Skeletal muscle tissue (tissue), 4 donors: ENCODE data around the gene F2RL2. TPM values are rescaled to one million over a fixed set of nuclear protein-coding genes. Genes with fewer than 3 reads are reported as not detected.
"Not testable (repeated sequence)": the region's sequence is repeated elsewhere in the genome, so short reads cannot be mapped to it uniquely, and the experiment has no call there.

Experiments used
- H3K27ac ChIP-seq: one replicate; pipeline ENCODE4 v1.7.0; 2013; ENCODE audit warnings: mild to moderate bottlenecking, low read depth, low read length, inconsistent platforms
- H3K27me3 ChIP-seq, 3 donors: one replicate each; pipeline ENCODE4 v1.7.0; 2013; ENCODE audit warnings: low read length in 3 of 3; ENCODE audit not compliant: control insufficient read depth in 3 of 3, insufficient read depth in 3 of 3
- H3K36me3 ChIP-seq, 3 donors: one replicate each; pipeline ENCODE4 v1.7.0; 2013; ENCODE audit warnings: low read length in 3 of 3; ENCODE audit not compliant: control insufficient read depth in 3 of 3, insufficient read depth in 3 of 3
- H3K4me1 ChIP-seq, 3 donors: one replicate each; pipeline ENCODE4 v1.7.0; 2013; ENCODE audit warnings: low read length in 3 of 3, mild to moderate bottlenecking in 3 of 3; ENCODE audit not compliant: control insufficient read depth in 3 of 3, insufficient read depth in 3 of 3
- H3K4me3 ChIP-seq, 3 donors: one replicate each; pipeline ENCODE4 v1.7.0; 2013; ENCODE audit warnings: low read length in 3 of 3
- H3K9ac ChIP-seq, 3 donors: one replicate each; pipeline ENCODE4 v1.7.0; 2013; ENCODE audit warnings: low read length in 3 of 3, mild to moderate bottlenecking in 3 of 3, moderate library complexity in 2 of 3, low read depth in 1 of 3
- H3K9me3 ChIP-seq, 3 donors: one replicate each; pipeline ENCODE4 v1.7.0; 2013; ENCODE audit warnings: low read length in 3 of 3; ENCODE audit not compliant: control insufficient read depth in 3 of 3
- total RNA-seq: library from RNA; depleted of rRNA; stranded (reverse); fragments of >200 nt; gene quantifications from one replicate; pipeline ENCODE4 v1.2.3, GENCODE V29; 2014
- donor health status: Osteomylitis.

Gene F2RL2
- total RNA-seq, 1 donor from 2014 or later = under 0.01 TPM

- Histone ChIP-seq H3K36me3 (no peaks in the 10 kb centered on the region), H3K27ac (no peak overlapping the region), H3K9ac (no peak overlapping the region), H3K4me3 (no peak overlapping the region), H3K4me1 (no peaks in the 10 kb centered on the region), H3K9me3 (no peaks in the 10 kb centered on the region), H3K27me3 (no peaks in the 10 kb centered on the region)
These were observed 15.8 kb downstream of the F2RL2 start for GRCh38 chr5:76607353-76607871.

DNA sequence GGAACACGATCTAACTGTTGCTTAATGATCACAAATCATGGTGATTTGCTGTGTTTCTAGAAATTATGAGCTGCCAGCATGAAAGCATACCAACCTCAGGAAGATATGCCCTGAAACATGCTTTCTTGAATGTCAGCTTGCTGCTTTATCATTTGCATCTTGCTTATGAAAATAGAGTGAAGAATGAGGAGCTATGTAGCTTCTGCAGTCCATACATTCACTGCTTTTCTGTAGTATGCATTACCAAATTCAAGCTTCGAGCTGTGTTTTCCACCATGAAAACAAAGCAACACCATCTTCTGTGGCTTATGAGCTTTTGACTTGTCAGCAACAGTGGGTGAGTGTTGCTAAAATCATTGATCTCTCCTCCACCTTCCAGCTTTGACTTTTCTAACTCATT is 16.5 kb downstream of the F2RL2 start:
- H3K27me3 ChIP-seq = no peaks in the 10 kb centered on the region
- no peaks in the 10 kb centered on the region for H3K36me3 ChIP-seq
- H3K9me3 ChIP-seq = no peaks in the 10 kb centered on the region
- H3K4me1 ChIP-seq = no peaks in the 10 kb centered on the region
- H3K27ac ChIP-seq = no peak overlapping the region
- H3K4me3 ChIP-seq = no peak overlapping the region
- no peak overlapping the region for H3K9ac ChIP-seq

GRCh38 chr5:76604838-76605237 is 18.4 kb downstream of the F2RL2 start:
- H3K27ac ChIP-seq = no peak overlapping the region
- H3K27me3 ChIP-seq = no peaks in the 10 kb centered on the region
- H3K9me3 ChIP-seq = no peaks in the 10 kb centered on the region
- no peak overlapping the region for H3K4me3 ChIP-seq
- H3K4me1 ChIP-seq = no peaks in the 10 kb centered on the region
- H3K9ac ChIP-seq = no peak overlapping the region
- no peaks in the 10 kb centered on the region for H3K36me3 ChIP-seq

DNA sequence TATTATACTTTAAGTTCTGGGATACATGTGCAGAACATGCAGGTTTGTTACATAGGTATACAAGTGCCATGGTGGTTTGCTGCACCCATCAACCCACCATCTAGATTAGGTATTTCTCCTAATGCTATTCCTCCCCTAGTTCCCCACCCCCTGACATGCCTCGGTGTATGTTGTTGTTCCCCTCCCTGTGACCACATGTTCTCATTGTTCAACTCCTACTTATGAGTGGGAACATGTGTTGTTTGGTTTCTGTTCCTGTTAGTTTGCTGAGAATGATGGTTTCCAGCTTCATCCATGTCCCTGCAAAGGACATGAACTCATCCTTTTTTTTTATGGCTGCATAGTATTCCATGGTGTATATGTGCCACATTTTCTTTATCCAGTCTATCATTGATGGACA is 19.2 kb downstream of the F2RL2 start:
- not testable (repeated sequence) for H3K9me3 ChIP-seq, H3K4me1 ChIP-seq, H3K36me3 ChIP-seq, H3K9ac ChIP-seq, H3K27me3 ChIP-seq, H3K27ac ChIP-seq, H3K4me3 ChIP-seq

- no peaks in the 10 kb centered on the region for H3K36me3 ChIP-seq
- H3K27me3 ChIP-seq = no peaks in the 10 kb centered on the region
- H3K9ac ChIP-seq = no peak overlapping the region
- H3K4me1 ChIP-seq = no peaks in the 10 kb centered on the region
- H3K27ac ChIP-seq = no peak overlapping the region
- H3K9me3 ChIP-seq = no peaks in the 10 kb centered on the region
- H3K4me3 ChIP-seq = no peak overlapping the region
These were observed 21.0 kb downstream of the F2RL2 start for GRCh38 chr5:76602094-76602726.

DNA sequence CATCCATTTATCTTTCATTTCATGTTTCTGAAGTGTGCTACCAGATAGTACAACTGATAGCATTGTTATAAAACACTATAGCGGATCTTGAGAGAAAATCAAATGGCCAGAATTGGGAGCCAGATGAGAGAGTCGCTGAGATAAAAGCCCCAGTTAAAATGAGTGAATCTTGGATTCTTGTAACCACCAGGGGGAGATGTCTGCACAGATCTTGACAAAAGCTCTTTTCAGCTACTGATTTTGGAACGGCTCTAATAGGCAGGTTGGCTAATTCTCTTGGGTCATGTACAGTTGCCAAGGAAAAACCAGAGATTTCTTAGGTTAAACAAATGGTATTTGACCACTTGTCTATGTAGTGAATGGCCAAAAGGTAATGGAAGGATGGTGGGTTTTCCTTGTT is 21.7 kb downstream of the F2RL2 start:
- Histone ChIP-seq H3K4me1 (no peaks in the 10 kb centered on the region), H3K4me3 (no peak overlapping the region), H3K36me3 (no peaks in the 10 kb centered on the region), H3K27ac (no peak overlapping the region), H3K9ac (no peak overlapping the region), H3K9me3 (no peaks in the 10 kb centered on the region), H3K27me3 (no peaks in the 10 kb centered on the region)

DNA sequence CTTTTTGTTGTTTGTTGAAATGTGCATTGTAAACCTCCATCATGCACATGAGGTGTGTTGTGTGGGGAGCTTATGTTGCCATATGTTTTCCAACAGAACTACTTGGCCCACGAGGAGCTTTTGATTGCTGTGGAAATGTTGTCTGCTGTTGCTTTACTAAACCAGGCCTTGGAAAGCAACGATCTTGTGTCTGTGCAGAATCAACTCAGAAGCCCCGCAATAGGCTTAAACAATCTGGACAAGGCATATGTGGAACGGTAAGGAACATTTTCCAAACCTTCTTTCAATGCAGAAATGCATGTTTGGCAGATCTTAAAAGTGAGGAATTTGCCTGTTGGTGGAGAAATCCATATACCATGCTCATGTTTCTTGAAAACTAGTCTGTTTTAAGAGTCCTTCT is 22.5 kb downstream of the F2RL2 start:
- H3K4me3 ChIP-seq = no peak overlapping the region
- H3K9ac ChIP-seq = no peak overlapping the region
- H3K9me3 ChIP-seq = no peaks in the 10 kb centered on the region
- no peaks in the 10 kb centered on the region for H3K27me3 ChIP-seq
- no peaks in the 10 kb centered on the region for H3K36me3 ChIP-seq
- no peak overlapping the region for H3K27ac ChIP-seq
- no peaks in the 10 kb centered on the region for H3K4me1 ChIP-seq

DNA sequence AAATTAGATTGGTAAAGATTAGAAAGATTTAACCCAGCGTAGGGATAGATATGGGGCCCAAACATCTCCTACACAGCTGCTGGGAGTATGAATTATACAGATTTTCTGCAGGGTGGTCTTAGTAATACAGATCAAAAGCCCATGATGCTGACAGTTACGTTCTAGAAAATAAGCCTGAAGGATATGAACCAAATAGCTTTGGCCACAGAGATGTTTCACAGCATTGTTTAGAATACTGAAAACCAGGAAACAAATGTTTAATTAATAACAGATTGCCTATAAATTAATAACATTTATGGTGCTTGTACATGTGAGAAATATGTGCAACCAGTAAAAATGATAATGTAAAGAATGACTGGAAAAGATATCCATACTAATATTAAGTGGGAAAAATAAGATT is 24.7 kb downstream of the F2RL2 start:
- Histone ChIP-seq H3K36me3 (no peaks in the 10 kb centered on the region), H3K27me3 (no peaks in the 10 kb centered on the region), H3K9me3 (no peaks in the 10 kb centered on the region)

DNA sequence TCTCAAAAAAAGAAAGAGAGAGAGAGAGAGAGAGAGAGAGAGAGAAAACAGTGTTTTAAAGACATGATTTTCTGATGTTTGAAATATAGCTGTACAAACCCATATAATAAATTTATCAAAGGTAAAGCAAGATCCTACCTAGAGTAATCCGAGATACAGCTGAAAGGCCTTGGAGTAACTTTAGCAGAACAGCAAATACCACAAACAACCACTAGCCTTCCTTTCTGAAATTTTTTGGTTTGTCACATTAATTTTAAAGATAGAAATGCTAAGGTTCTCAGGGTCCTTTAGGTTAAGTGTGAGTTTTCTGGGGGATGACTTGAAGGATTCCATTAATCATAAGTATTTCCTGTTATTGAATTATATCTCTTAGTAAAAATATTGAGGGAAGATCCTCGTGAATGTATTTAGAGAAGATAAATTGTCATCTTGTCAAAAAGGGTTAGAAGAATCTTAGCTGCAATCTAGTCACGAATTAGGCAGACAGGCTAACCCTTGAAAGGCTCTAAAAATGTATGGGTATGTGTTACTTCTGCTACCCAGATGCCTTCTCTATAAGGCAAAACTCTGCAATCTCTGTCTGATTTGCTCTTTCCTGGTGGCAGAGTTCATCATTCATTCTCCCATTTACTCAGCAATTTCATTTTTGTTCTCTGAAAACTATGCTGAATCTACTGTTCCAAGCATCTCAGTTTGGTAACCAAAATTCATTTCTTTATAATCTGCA is 27.3 kb downstream of the F2RL2 start:
- Histone ChIP-seq H3K9me3 (no peaks in the 10 kb centered on the region), H3K36me3 (no peaks in the 10 kb centered on the region), H3K4me3 (no peak overlapping the region), H3K4me1 (no peaks in the 10 kb centered on the region), H3K27me3 (no peaks in the 10 kb centered on the region), H3K27ac (no peak overlapping the region), H3K9ac (no peak overlapping the region)

More for the DNA sequence above, 24.7 kb downstream of the F2RL2 start:
- no peak overlapping the region for H3K9ac ChIP-seq
- no peaks in the 10 kb centered on the region for H3K4me1 ChIP-seq
- H3K4me3 ChIP-seq = no peak overlapping the region
- no peak overlapping the region for H3K27ac ChIP-seq

- H3K27me3 ChIP-seq = no peaks in the 10 kb centered on the region
- no peak overlapping the region for H3K4me3 ChIP-seq
- H3K36me3 ChIP-seq = no peaks in the 10 kb centered on the region
- H3K9me3 ChIP-seq = no peaks in the 10 kb centered on the region
- no peak overlapping the region for H3K9ac ChIP-seq
- no peak overlapping the region for H3K27ac ChIP-seq
- H3K4me1 ChIP-seq = no peaks in the 10 kb centered on the region
These were observed 29.1 kb downstream of the F2RL2 start for GRCh38 chr5:76594107-76594506.
